GM12892 (cell line): ENCODE data around the gene NAA11.

Source experiments
- POLR2A ChIP-seq: IDR thresholded peaks from 2 replicates; pipeline ENCODE4 v1.6.1; 2011; ENCODE audit warnings: low read depth, low read length, control low read depth
- POLR2AphosphoS5 ChIP-seq: IDR thresholded peaks from 2 replicates; pipeline ENCODE4 v1.6.1; 2011; ENCODE audit warnings: low read depth, low read length, control low read depth
- TAF1 ChIP-seq: IDR thresholded peaks from 2 replicates; pipeline ENCODE4 v1.6.1; 2011; ENCODE audit warnings: low read depth, mild to moderate bottlenecking, control low read depth, low read length, borderline replicate concordance

GRCh38 chr4:79331126-79331876 lies 5.4 kb upstream of the NAA11 start:
- TF ChIP-seq POLR2A (no peak), POLR2AphosphoS5 (no peak), TAF1 (no peak)
